HCT116 (cell line): ENCODE measurements around the gene DCP1B. TPM values are rescaled to one million over a fixed set of nuclear protein-coding genes. Genes with fewer than 3 reads are reported as not detected.

Experiments used
- ATAC-seq: fragments of 200-7000 bp; cut with Tn5 transposase; 2 replicates; pipeline ENCODE4 v1.9.1; 2020; ENCODE audit warnings: mild to moderate bottlenecking, moderate library complexity
- BruUV-seq: library from RNA; stranded (reverse); fragments of 400-500 nt; replicated peaks from 2 replicates; lab custom pipeline; 2021; lab: Mats Ljungman, UMichigan
- CTCF ChIA-PET: fragments of 300-600 bp; sonication (Branson Sonifier 250); formaldehyde crosslinking; loops from one replicate; lab custom pipeline; 2021; ENCODE audit warnings: antibody characterized with exemption; lab: Charles Lee
- POLR2A ChIA-PET: fragments of 300-600, 350-600 bp; sonication (Branson Sonifier 250); formaldehyde crosslinking; loops from one replicate; lab custom pipeline; 2021; ENCODE audit warnings: antibody characterized with exemption; lab: Charles Lee
- RAD21 ChIA-PET, 2 experiments: fragments of 300-600 bp; sonication (Branson Sonifier 250); formaldehyde crosslinking; loops; one replicate each; lab custom pipeline; 2023; ENCODE audit warnings: low total read pairs in 2 of 2; ENCODE audit not compliant: uncharacterized antibody in 2 of 2, unreplicated experiment in 2 of 2, low non-redundant PET in 1 of 2; lab: Charles Lee
- DNase-seq: peaks from one replicate; pipeline ENCODE4 v3.0.0-alpha.2; 2010; ENCODE audit warnings: low read depth, low spot score
- H2AFZ ChIP-seq: fragments of 200-600 bp; shearing (Covaris generic), sonication (generic); 2 replicates; pipeline ENCODE4 v1.6.1; 2017; ENCODE audit warnings: low read depth, mixed run types, mixed read lengths, antibody characterized with exemption, low read length; ENCODE audit not compliant: poor library complexity, severe bottlenecking
- H3K27ac ChIP-seq: 2 replicates; pipeline ENCODE4 v1.5.1; 2012; ENCODE audit warnings: low read depth, low read length
- H3K27me3 ChIP-seq: fragments of 200-600 bp; sonication (generic); 2 replicates; pipeline ENCODE4 v1.6.1; 2016; ENCODE audit warnings: mixed run types, low read length, mixed read lengths; ENCODE audit not compliant: insufficient read depth
- H3K36me3 ChIP-seq, 2 experiments: fragments of 200-500 bp in 1 of 2; fragments of 200-600 bp in 1 of 2; sonication (Bioruptor generic) in 1 of 2; sonication (generic) in 1 of 2; 2 replicates each; pipeline versions ENCODE4 v1.5.1 to v1.6.1; 2014 to 2016; ENCODE audit warnings: low read length in 2 of 2, inconsistent platforms in 1 of 2, mixed read lengths in 1 of 2, mixed run types in 1 of 2; ENCODE audit not compliant: insufficient read depth in 2 of 2, control insufficient read depth in 1 of 2
- H3K4me1 ChIP-seq, 2 experiments: fragments of 200-600 bp in 1 of 2; sonication (generic) in 1 of 2; 2 replicates each; pipeline versions ENCODE4 v1.5.1 to v1.6.1; 2012 to 2017; ENCODE audit warnings: low read length in 2 of 2, inconsistent platforms in 1 of 2, mild to moderate bottlenecking in 1 of 2, mixed read lengths in 1 of 2, mixed run types in 1 of 2, moderate library complexity in 1 of 2; ENCODE audit not compliant: insufficient read depth in 2 of 2, control insufficient read depth in 1 of 2
- H3K4me2 ChIP-seq: fragments of 200-600 bp; sonication (generic); 2 replicates; pipeline ENCODE4 v1.6.1; 2017; ENCODE audit warnings: mixed run types, low read length, mixed read lengths
- H3K4me3 ChIP-seq, 2 experiments: fragments of 200-600 bp in 1 of 2; sonication (generic) in 1 of 2; replicated peaks in 1 of 2; 2 replicates each; pipeline ENCODE4 v1.5.1; 2011 to 2016; ENCODE audit warnings: low read length in 2 of 2, control low read depth in 1 of 2, low read depth in 1 of 2, mild to moderate bottlenecking in 1 of 2, mixed read lengths in 1 of 2, mixed run types in 1 of 2
- H3K79me2 ChIP-seq: fragments of 200-600 bp; sonication (generic); 2 replicates; pipeline ENCODE4 v1.6.1; 2017; ENCODE audit warnings: mild to moderate bottlenecking, mixed run types, low read length, moderate library complexity, mixed read lengths; ENCODE audit not compliant: insufficient read depth
- H3K9ac ChIP-seq: fragments of 200-600 bp; sonication (generic); 2 replicates; pipeline ENCODE4 v1.6.1; 2016; ENCODE audit warnings: low read length, mixed read lengths
- H3K9me2 ChIP-seq: fragments of 200-600 bp; sonication (generic), shearing (Covaris generic); 2 replicates; pipeline ENCODE4 v1.6.1; 2017; ENCODE audit warnings: mixed run types, mild to moderate bottlenecking, moderate library complexity; ENCODE audit not compliant: insufficient read depth
- H3K9me3 ChIP-seq, 2 experiments: fragments of 200-500 bp in 1 of 2; fragments of 200-600 bp in 1 of 2; sonication (Bioruptor generic) in 1 of 2; sonication (generic) in 1 of 2; 2 replicates each; pipeline ENCODE4 v1.6.1; 2014 to 2017; ENCODE audit warnings: low read length in 2 of 2, mixed read lengths in 2 of 2, inconsistent platforms in 1 of 2, low read depth in 1 of 2, mild to moderate bottlenecking in 1 of 2, mixed run types in 1 of 2, moderate library complexity in 1 of 2; ENCODE audit not compliant: control insufficient read depth in 1 of 2, insufficient read depth in 1 of 2
- H4K20me1 ChIP-seq: fragments of 200-600 bp; sonication (generic), shearing (Covaris generic); 2 replicates; pipeline ENCODE4 v1.6.1; 2017; ENCODE audit warnings: mixed run types, mild to moderate bottlenecking, moderate library complexity; ENCODE audit not compliant: insufficient read depth
- EZH2phosphoT487 ChIP-seq: fragments of 200-600 bp; IDR thresholded peaks from 2 replicates; pipeline ENCODE4 v1.6.1; 2018; ENCODE audit warnings: antibody characterized with exemption, borderline replicate concordance
- FOSL1 ChIP-seq: IDR thresholded peaks from 2 replicates; pipeline ENCODE4 v1.6.1; 2012; ENCODE audit warnings: low read depth
- RAD21 ChIP-seq: IDR thresholded peaks from 2 replicates; pipeline ENCODE4 v1.6.1; 2012; ENCODE audit warnings: low read depth, mild to moderate bottlenecking
- SIN3A ChIP-seq: IDR thresholded peaks from 2 replicates; pipeline ENCODE4 v1.6.1; 2012; ENCODE audit warnings: low read depth
- SP1 ChIP-seq: IDR thresholded peaks from 2 replicates; pipeline ENCODE4 v1.6.1; 2012; ENCODE audit warnings: low read depth
- SRF ChIP-seq: IDR thresholded peaks from 2 replicates; pipeline ENCODE4 v1.6.1; 2012; ENCODE audit warnings: low read depth
- ZNF274 ChIP-seq: fragments of 200-500 bp; sonication (Bioruptor generic); IDR thresholded peaks from 2 replicates; pipeline ENCODE4 v1.6.1; 2014; ENCODE audit warnings: mild to moderate bottlenecking, low read depth, low read length, inconsistent platforms
- intact Hi-C: fragments of 100-400 bp; cut with micrococcal nuclease; formaldehyde crosslinking; loops from 2 replicates; pipeline ENCODE4 v1.10.0; 2022
- total RNA-seq: library from RNA; stranded (reverse); gene quantifications from one replicate; pipeline ENCODE4 v1.2.1, GENCODE V29; 2021; ENCODE audit not compliant: unreplicated experiment
- TF ChIP-seq, protein P1 (sequence below): IDR thresholded peaks from 2 replicates; pipeline ENCODE4 v1.6.1; 2011; ENCODE audit warnings: mild to moderate bottlenecking, low read length, moderate library complexity; ENCODE audit not compliant: insufficient replicate concordance; ENCODE audit errors: extremely low read depth
- TF ChIP-seq, protein P2 (sequence below): IDR thresholded peaks from 2 replicates; pipeline ENCODE4 v1.6.1; 2012

DCP1B gene
- total RNA-seq, 1 experiment from 2014 or later: 13.8 TPM

DNA sequence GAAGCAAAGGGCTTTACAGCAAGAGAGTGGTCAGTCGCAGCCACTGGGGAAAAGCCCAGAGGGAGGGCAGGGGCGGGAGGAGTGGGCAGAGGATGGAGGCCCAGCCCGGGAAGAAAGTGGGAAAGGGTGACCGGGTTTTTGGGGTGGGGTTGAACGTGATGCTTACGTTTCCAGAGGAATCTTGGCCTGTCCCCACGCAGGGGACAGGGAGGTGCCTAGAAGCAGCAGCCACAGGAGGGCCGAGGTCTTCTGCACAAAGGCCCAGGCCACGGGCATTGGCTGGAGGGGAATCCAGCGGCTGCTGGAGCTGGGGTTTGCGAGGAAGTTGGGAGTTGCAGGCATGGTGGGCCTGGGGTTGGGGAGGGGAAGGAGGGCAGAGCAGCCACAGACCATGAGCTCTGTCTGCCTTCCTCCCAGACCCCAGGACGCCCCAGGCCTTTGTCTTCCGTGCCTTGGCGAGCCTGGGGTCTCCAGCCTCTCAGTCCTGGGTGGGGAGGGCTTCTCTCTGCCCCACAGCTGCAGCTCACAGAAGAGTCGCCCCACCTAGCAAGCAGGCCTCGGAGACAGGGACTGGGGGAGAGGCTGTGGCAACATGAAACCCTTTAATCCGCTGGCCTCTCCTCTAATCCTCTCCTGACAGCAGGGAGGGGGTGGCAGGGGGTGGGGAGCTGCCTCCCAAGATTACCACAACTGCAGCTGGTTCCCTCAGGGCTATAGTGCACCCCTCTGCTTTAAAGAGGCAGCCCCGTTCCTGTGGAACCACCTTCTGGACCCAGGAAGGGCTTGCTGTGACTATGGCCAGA, 86.0 kb downstream of the DCP1B start, which contains the start of gene CACNA2D4:
CACNA2D4 (minus strand) TSS at position 572 of the 803 bp plus-strand sequence; CDS start at position 393, 179 bp downstream.
- intact Hi-C loops: no loop called here
- Histone ChIP-seq H3K4me1 (no peaks in the 10 kb centered on the region), H3K4me3 (no peak within 1 kb of the TSS), H3K9ac (no peak within 1 kb of the TSS), H3K4me2 (no peak within 1 kb of the TSS), H4K20me1 (no peaks in the 10 kb centered on the region), H3K36me3 (no peaks in the 10 kb centered on the region), H3K9me3 (no peaks in the 10 kb centered on the region), H3K27ac (no peak within 1 kb of the TSS), H2AFZ (no peak within 1 kb of the TSS), H3K79me2 (no peaks in the 10 kb centered on the region), H3K27me3 (no peaks in the 10 kb centered on the region), H3K9me2 (no peaks in the 10 kb centered on the region)
- no peak for ATAC-seq
- ChIA-PET POLR2A (no interaction called here), RAD21 (no interaction called here), CTCF (no interaction called here)
- no peak for DNase-seq
- BruUV-seq: no TSS peak
- TF ChIP-seq SIN3A (no peak), FOSL1 (no peak), SP1 (no peak), ZNF274 (no peak), SRF (no peak), RAD21 (no peak), EZH2phosphoT487 (no peak)
- TF ChIP-seq, protein P1, sequence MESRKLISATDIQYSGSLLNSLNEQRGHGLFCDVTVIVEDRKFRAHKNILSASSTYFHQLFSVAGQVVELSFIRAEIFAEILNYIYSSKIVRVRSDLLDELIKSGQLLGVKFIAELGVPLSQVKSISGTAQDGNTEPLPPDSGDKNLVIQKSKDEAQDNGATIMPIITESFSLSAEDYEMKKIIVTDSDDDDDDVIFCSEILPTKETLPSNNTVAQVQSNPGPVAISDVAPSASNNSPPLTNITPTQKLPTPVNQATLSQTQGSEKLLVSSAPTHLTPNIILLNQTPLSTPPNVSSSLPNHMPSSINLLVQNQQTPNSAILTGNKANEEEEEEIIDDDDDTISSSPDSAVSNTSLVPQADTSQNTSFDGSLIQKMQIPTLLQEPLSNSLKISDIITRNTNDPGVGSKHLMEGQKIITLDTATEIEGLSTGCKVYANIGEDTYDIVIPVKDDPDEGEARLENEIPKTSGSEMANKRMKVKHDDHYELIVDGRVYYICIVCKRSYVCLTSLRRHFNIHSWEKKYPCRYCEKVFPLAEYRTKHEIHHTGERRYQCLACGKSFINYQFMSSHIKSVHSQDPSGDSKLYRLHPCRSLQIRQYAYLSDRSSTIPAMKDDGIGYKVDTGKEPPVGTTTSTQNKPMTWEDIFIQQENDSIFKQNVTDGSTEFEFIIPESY: no peak
- TF ChIP-seq, protein P2, sequence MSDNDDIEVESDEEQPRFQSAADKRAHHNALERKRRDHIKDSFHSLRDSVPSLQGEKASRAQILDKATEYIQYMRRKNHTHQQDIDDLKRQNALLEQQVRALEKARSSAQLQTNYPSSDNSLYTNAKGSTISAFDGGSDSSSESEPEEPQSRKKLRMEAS: no peak
